Activated T-cell treated with anti-CD3 and anti-CD28 coated beads, Interleukin-2, amount 50 U/mL, for 48 hours (primary cell): ENCODE results near the gene SYTL1.

Experiments used
- DNase-seq, 2 experiments: peaks; one replicate each; pipeline ENCODE4 v3.0.0-alpha.2; 2020

SYTL1 gene

GRCh38 chr1:27349784-27350662, 8.2 kb downstream of the SYTL1 start:
- peak in 1 of 2 experiments; percentile 54 for DNase-seq

- DNase-seq: no peak
Measured at GRCh38 chr1:27350663-27351540, 9.1 kb downstream of the SYTL1 start.

GRCh38 chr1:27351541-27352107, 9.8 kb downstream of the SYTL1 start:
- no peak for DNase-seq

GRCh38 chr1:27353166-27353565, 11.3 kb downstream of the SYTL1 start:
- DNase-seq: no peak

- DNase-seq: no peak
Measured at GRCh38 chr1:27353629-27354028, 11.8 kb downstream of the SYTL1 start.

- DNase-seq: no peak
Measured at GRCh38 chr1:27355683-27356082, 13.9 kb downstream of the SYTL1 start.

- no peak for DNase-seq
Measured at GRCh38 chr1:27356277-27356618, 14.4 kb downstream of the SYTL1 start.

- peak; percentile 43 to 46 for DNase-seq
Measured at GRCh38 chr1:27356619-27357280, 14.9 kb downstream of the SYTL1 start.

- peak; percentile 86 to 92 for DNase-seq
Measured at GRCh38 chr1:27357281-27358037, 15.6 kb downstream of the SYTL1 start.

GRCh38 chr1:27358038-27358927, 16.5 kb downstream of the SYTL1 start:
- no peak for DNase-seq

- no peak for DNase-seq
Measured at GRCh38 chr1:27358928-27359313, 17.1 kb downstream of the SYTL1 start.

- DNase-seq: no peak
Measured at GRCh38 chr1:27359822-27360158, 18.0 kb downstream of the SYTL1 start.

GRCh38 chr1:27360159-27361043, 18.6 kb downstream of the SYTL1 start:
- peak; percentile 57 to 64 for DNase-seq

- DNase-seq: no peak
Measured at GRCh38 chr1:27361044-27361402, 19.2 kb downstream of the SYTL1 start.

GRCh38 chr1:27361553-27361952, 19.7 kb downstream of the SYTL1 start:
- DNase-seq: no peak

GRCh38 chr1:27363766-27364695, 22.2 kb downstream of the SYTL1 start:
- DNase-seq: no peak

GRCh38 chr1:27364696-27365371, 23.0 kb downstream of the SYTL1 start:
- DNase-seq: no peak

GRCh38 chr1:27365372-27366112, 23.7 kb downstream of the SYTL1 start:
- peak; percentile 90 to 91 for DNase-seq
